Muscle of leg (tissue), 11 donors: ENCODE results near the gene LY6G5C. TPM values are rescaled to one million over a fixed set of nuclear protein-coding genes. Genes with fewer than 3 reads are reported as not detected.
A peak's percentile ranks its signal among the peaks of the same experiment; 100 is the strongest.

Source experiments
- DNase-seq: peaks from one replicate; pipeline ENCODE4 v3.0.0; 2013
- H3K27ac ChIP-seq: one replicate; pipeline ENCODE4 v1.5.1; 2013; ENCODE audit warnings: mild to moderate bottlenecking, low read length, control low read depth
- H3K27me3 ChIP-seq: one replicate; pipeline ENCODE4 v1.6.1; 2013; ENCODE audit warnings: low read length; ENCODE audit not compliant: control insufficient read depth, insufficient read depth
- H3K36me3 ChIP-seq: one replicate; pipeline ENCODE4 v1.6.1; 2013; ENCODE audit warnings: low read length; ENCODE audit not compliant: control insufficient read depth, insufficient read depth
- H3K4me1 ChIP-seq: one replicate; pipeline ENCODE4 v1.6.1; 2013; ENCODE audit warnings: low read length; ENCODE audit not compliant: control insufficient read depth, insufficient read depth
- H3K4me3 ChIP-seq: one replicate; pipeline ENCODE4 v1.5.1; 2013; ENCODE audit warnings: low read length, control low read depth
- H3K9me3 ChIP-seq: replicated peaks from 2 replicates; pipeline ENCODE4 v1.6.1; 2013; ENCODE audit warnings: low read depth, low read length; ENCODE audit not compliant: control insufficient read depth
- WGBS: methylation state at CpG from one replicate; pipeline ENCODE4 v1.1.5; 2013; ENCODE audit warnings: missing lambda C conversion rate; ENCODE audit not compliant: insufficient coverage; 5-methylcytosine and 5-hydroxymethylcytosine counted together
- polyA plus RNA-seq, 8 donors: library from polyadenylated mRNA; unstranded; fragments of 120-200 nt; gene quantifications; one replicate each; pipeline versions ENCODE4 v1.2.1 to v1.2.3, GENCODE V29; 2013; ENCODE audit warnings: inconsistent platforms in 1 of 8, low replicate concordance in 1 of 8; ENCODE audit not compliant: insufficient read length in 8 of 8, insufficient read depth in 1 of 8
- total RNA-seq: library from RNA; stranded (reverse); fragments of 120-200 nt; gene quantifications from one replicate; pipeline ENCODE4 v1.2.4, GENCODE V29; 2013

LY6G5C gene
- total and polyA plus RNA-seq, 9 donors, result 0.70 to 3.9 (median 2.2) TPM

- DNase-seq, result no peak
- H3K27me3 ChIP-seq, result peaks cover 10% of the 10 kb centered on the region
- no peak overlapping the region for H3K27ac ChIP-seq
- H3K4me1 ChIP-seq, result peaks cover 15% of the 10 kb centered on the region
- peaks cover 21% of the 10 kb centered on the region for H3K36me3 ChIP-seq
- WGBS, result 80% methylated on average over 1 of the region's 6 CpGs
- no peak overlapping the region for H3K4me3 ChIP-seq
- no peaks in the 10 kb centered on the region for H3K9me3 ChIP-seq
Observed at GRCh38 chr6:31676904-31677303, 4.0 kb downstream of the LY6G5C start.

DNA sequence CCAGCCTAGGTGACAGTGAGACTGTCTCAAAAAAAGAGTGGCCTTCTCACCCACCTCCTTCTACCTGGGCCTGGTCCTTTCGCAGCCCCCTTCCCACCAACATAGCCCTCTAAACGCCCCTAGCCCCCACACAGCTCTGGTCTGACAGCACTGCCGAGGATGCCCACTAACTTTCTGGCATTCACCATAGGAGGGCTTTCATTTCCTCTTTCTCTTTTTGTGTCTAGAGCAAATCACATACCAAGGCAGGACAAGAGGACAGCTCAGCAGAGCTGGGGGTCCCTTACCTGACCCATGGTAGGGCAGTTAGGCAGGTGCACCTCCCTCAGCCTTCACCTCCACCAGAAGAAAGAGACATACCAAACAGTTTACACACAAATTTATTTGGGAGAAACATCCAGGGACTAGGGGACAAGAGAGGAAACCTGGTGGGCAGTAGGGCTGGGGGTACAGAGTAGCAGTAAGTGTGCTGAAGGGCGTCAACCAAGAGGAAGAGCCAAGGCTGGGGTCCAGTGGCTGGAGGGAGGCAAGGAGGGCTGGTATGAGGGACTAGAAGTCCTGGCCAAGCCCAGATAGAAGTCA, 4.5 kb downstream of the LY6G5C start:
- DNase-seq, result no peak
- Histone ChIP-seq H3K9me3 (no peaks in the 10 kb centered on the region), H3K4me1 (peaks cover 11% of the 10 kb centered on the region), H3K36me3 (peaks cover 26% of the 10 kb centered on the region), H3K27me3 (peaks cover 5% of the 10 kb centered on the region), H3K4me3 (no peak overlapping the region), H3K27ac (no peak overlapping the region)
- WGBS, result 74% methylated on average over 4 of the region's 4 CpGs

- no peaks in the 10 kb centered on the region for H3K27me3 ChIP-seq
- no peak within 1 kb of the TSS for H3K4me3 ChIP-seq
- no peak within 1 kb of the TSS for H3K27ac ChIP-seq
- WGBS, result 60% methylated on average over 1 of the region's 8 CpGs
- H3K36me3 ChIP-seq, result peaks cover 73% of the 10 kb centered on the region
- peaks cover 8% of the 10 kb centered on the region for H3K4me1 ChIP-seq
- H3K9me3 ChIP-seq, result no peaks in the 10 kb centered on the region
- DNase-seq, result no peak
Observed at GRCh38 chr6:31669676-31670075, 11.2 kb downstream of the LY6G5C start, which contains the start of gene LY6G5B. Gene LY6G5B, plus strand, starts transcription at chr6:31669976. Its CDS starts 975 bp downstream, at chr6:31670951.

GRCh38 chr6:31666337-31666965, 14.4 kb downstream of the LY6G5C start:
- WGBS, result 5% methylated on average over 14 of the region's 15 CpGs
- Histone ChIP-seq H3K9me3 (no peaks in the 10 kb centered on the region), H3K36me3 (peaks cover 73% of the 10 kb centered on the region), H3K4me3 (peak overlapping the region; percentile 70), H3K27me3 (no peaks in the 10 kb centered on the region), H3K27ac (peak overlapping the region; percentile 60), H3K4me1 (peaks cover 22% of the 10 kb centered on the region)
- DNase-seq, result no peak

GRCh38 chr6:31665501-31666336, 15.1 kb downstream of the LY6G5C start, which contains the start of gene CSNK2B:
Gene CSNK2B, plus strand, starts transcription at chr6:31666080. Its CDS starts 752 bp downstream, at chr6:31666832.
- WGBS, result 0% methylated on average over 41 of the region's 63 CpGs
- peaks cover 66% of the 10 kb centered on the region for H3K36me3 ChIP-seq
- peaks cover 26% of the 10 kb centered on the region for H3K4me1 ChIP-seq
- H3K27ac ChIP-seq, result peak within 1 kb of the TSS; percentile 100
- H3K9me3 ChIP-seq, result no peaks in the 10 kb centered on the region
- no peaks in the 10 kb centered on the region for H3K27me3 ChIP-seq
- peak; percentile 100 for DNase-seq
- peak within 1 kb of the TSS; percentile 70 for H3K4me3 ChIP-seq

DNA sequence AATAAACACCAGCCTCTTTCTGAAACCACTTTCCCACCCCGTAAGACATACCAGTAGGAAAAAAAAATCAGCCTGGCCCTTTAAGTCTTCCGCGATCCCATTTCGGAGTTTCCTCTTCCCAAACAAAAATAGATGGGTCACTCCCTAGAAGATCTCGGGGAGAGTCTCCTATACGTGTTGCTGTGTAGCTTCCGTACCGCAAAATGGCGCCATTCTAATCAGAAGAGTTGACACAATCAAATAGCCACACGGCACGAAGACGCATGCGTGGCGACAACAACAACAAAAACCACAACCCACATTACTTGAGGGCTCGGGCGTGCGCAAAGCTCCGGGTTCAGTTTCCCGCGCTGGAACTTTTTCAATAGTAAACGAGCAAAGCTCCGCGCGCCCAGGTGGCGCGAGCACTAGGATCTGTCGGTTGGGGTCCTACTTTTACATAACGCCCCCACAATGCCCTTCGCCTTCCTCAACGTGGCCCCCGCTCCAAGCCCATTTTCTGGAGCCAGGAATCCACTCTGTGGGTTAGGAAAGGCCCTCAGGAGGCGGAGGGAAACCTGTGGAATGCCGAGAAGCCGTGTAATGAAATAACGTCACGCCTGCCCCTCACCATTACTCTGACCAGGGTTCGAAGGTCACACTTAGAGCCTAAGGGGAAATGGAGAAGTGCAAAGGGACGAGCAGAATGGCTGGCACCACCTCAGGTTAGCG, 15.9 kb downstream of the LY6G5C start, which contains the start of gene GPANK1:
Gene GPANK1 (minus strand): TSS at position 208 of the 711 bp plus-strand sequence. CDS start 519 bp downstream, outside the sequence.
- peak; percentile 99 for DNase-seq
- Histone ChIP-seq H3K4me3 (peak within 1 kb of the TSS; percentile 70), H3K27me3 (no peaks in the 10 kb centered on the region), H3K4me1 (peaks cover 29% of the 10 kb centered on the region), H3K27ac (peak within 1 kb of the TSS; percentile 100), H3K9me3 (no peaks in the 10 kb centered on the region), H3K36me3 (peaks cover 58% of the 10 kb centered on the region)
- 0% methylated on average over 27 of the region's 39 CpGs for WGBS

GRCh38 chr6:31663961-31664789, 16.7 kb downstream of the LY6G5C start:
- DNase-seq, result peak; percentile 76
- H3K4me1 ChIP-seq, result peaks cover 36% of the 10 kb centered on the region
- 15% methylated on average over 13 of the region's 17 CpGs for WGBS

DNA sequence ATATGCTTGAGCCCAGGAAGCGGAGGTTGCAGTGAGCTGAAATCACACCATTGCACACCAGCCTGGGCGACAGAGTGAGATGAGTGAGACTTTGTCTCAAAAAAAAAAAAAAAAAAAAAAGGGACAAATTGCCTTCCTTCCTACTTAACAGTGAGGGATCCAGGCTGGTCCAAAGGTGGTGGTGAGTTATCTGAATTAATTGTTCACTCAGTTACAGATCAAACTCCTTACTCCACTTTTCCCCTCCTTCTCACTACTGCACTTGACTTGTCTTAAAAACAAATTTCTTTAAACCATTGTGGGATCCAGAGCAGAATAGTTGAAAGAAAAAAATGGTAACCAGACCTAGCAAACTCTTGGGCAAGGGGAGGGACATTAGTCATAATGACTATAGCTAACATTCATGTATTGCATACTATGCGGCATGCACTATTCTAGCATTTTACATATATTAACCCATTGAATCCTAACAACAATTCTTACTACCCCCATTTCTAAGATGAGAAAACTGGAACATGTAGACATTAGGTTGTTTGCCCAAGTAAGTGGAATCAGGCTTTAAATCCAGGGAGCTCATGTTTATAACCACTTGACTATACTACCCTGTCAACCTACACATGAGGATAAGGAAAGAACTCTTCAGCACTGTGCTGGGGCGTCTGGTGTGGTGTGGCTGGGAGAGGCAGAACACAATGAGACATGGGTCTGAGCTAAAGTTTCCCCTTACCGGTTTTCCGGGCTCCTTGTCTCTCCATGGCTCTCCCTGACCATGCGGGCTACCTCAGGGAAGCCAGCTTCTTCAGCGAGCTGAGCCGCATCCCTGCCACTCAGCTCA, 17.5 kb downstream of the LY6G5C start:
- WGBS, result 61% methylated on average over 6 of the region's 9 CpGs
- no peaks in the 10 kb centered on the region for H3K9me3 ChIP-seq
- peak overlapping the region; percentile 100 for H3K27ac ChIP-seq
- peaks cover 44% of the 10 kb centered on the region for H3K4me1 ChIP-seq
- peaks cover 44% of the 10 kb centered on the region for H3K36me3 ChIP-seq
- H3K27me3 ChIP-seq, result no peaks in the 10 kb centered on the region
- peak overlapping the region; percentile 70 for H3K4me3 ChIP-seq
- DNase-seq, result no peak

More at GRCh38 chr6:31663961-31664789, 16.7 kb downstream of the LY6G5C start:
- Histone ChIP-seq H3K9me3 (no peaks in the 10 kb centered on the region), H3K4me3 (peak overlapping the region; percentile 70), H3K36me3 (peaks cover 51% of the 10 kb centered on the region), H3K27ac (peak overlapping the region; percentile 100), H3K27me3 (no peaks in the 10 kb centered on the region)
